OCI-LY3 (cell line): ENCODE data around the gene JUP.

Experiments
- EZH2phosphoT487 ChIP-seq: fragments of 200-600 bp; shearing (Covaris generic); IDR thresholded peaks from 2 replicates; pipeline ENCODE4 v1.6.1; 2018; ENCODE audit warnings: antibody characterized with exemption, mixed run types, low read depth
- TF ChIP-seq, protein P1 (sequence below): fragments of 200-600, 300-600 bp; sonication (generic); IDR thresholded peaks from 2 replicates; pipeline ENCODE4 v1.5.1; 2014; ENCODE audit warnings: antibody characterized with exemption, low read length, low read depth

DNA sequence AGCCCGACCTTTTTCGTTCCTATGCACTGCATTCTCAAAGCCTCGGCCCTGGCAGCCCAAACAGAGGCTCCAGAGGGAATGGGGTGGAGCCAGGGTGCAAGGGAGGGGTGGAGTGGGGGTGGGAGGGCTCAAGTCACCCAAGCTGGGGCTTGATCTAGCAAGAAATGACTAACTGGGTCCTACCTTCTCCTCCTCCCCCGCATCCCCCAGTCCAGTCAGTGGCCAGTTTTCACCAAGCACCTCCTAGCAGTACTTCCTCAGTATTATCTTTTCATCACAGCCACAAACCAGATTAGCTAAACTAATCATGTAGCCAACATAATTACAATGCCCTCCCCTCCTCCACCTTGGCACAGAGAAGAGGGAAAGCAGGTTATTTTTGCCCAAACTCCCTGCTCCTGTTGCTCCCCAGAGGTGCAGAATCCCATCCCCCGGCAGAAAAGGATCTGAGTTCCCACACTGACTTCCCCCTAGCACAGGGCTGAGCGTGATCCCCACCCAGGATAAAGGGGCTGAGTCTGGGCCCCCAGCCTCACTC, 2.2 kb downstream of the JUP start:
- TF ChIP-seq, protein P1, sequence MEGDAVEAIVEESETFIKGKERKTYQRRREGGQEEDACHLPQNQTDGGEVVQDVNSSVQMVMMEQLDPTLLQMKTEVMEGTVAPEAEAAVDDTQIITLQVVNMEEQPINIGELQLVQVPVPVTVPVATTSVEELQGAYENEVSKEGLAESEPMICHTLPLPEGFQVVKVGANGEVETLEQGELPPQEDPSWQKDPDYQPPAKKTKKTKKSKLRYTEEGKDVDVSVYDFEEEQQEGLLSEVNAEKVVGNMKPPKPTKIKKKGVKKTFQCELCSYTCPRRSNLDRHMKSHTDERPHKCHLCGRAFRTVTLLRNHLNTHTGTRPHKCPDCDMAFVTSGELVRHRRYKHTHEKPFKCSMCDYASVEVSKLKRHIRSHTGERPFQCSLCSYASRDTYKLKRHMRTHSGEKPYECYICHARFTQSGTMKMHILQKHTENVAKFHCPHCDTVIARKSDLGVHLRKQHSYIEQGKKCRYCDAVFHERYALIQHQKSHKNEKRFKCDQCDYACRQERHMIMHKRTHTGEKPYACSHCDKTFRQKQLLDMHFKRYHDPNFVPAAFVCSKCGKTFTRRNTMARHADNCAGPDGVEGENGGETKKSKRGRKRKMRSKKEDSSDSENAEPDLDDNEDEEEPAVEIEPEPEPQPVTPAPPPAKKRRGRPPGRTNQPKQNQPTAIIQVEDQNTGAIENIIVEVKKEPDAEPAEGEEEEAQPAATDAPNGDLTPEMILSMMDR, result no peak
- no peak for TF ChIP-seq EZH2phosphoT487
